Neural progenitor cell (in vitro differentiated cells): Measurements from ENCODE around the gene ENAH. TPM values are rescaled to one million over a fixed set of nuclear protein-coding genes. Genes with fewer than 3 reads are reported as not detected.

Source experiments
- DNase-seq: peaks from one replicate; pipeline ENCODE4 v3.0.0-alpha.2; 2016; ENCODE audit warnings: low spot score
- H2AFZ ChIP-seq: fragments of 200-600 bp; sonication (generic); replicated peaks from 2 replicates; pipeline ENCODE4 v1.6.1; 2016; ENCODE audit warnings: antibody characterized with exemption
- H3F3A ChIP-seq: fragments of 200-600 bp; sonication (generic); 2 replicates; pipeline ENCODE4 v1.6.1; 2016; ENCODE audit warnings: antibody characterized with exemption, low read depth
- H3K27ac ChIP-seq: fragments of 200-600 bp; sonication (generic); 2 replicates; pipeline ENCODE4 v1.5.1; 2016; ENCODE audit warnings: mild to moderate bottlenecking
- H3K27me3 ChIP-seq: fragments of 200-600 bp; sonication (generic); 2 replicates; pipeline ENCODE4 v1.6.1; 2016; ENCODE audit warnings: mild to moderate bottlenecking, moderate library complexity
- H3K36me3 ChIP-seq: fragments of 200-600 bp; sonication (generic); 2 replicates; pipeline ENCODE4 v1.5.1; 2016
- H3K4me1 ChIP-seq: fragments of 200-600 bp; sonication (generic); 2 replicates; pipeline ENCODE4 v1.6.1; 2016; ENCODE audit warnings: mixed run types
- H3K4me2 ChIP-seq: fragments of 200-600 bp; sonication (generic); 2 replicates; pipeline ENCODE4 v1.6.1; 2016
- H3K4me3 ChIP-seq: fragments of 200-600 bp; sonication (generic); 2 replicates; pipeline ENCODE4 v1.5.1; 2016
- H3K79me2 ChIP-seq: fragments of 200-600 bp; sonication (generic); 2 replicates; pipeline ENCODE4 v1.6.1; 2016; ENCODE audit warnings: low read depth
- H3K9ac ChIP-seq: fragments of 200-600 bp; sonication (generic); 2 replicates; pipeline ENCODE4 v1.6.1; 2016
- H3K9me3 ChIP-seq: fragments of 200-600 bp; sonication (generic); 2 replicates; pipeline ENCODE4 v1.5.1; 2016; ENCODE audit warnings: low read depth
- H4K20me1 ChIP-seq: fragments of 200-600 bp; sonication (generic); 2 replicates; pipeline ENCODE4 v1.6.1; 2016; ENCODE audit warnings: low read depth
- H3K27ac Mint-ChIP-seq: 3 replicates; pipeline ENCODE4 v1.8.0; 2021; ENCODE audit warnings: mixed read lengths
- H3K27me3 Mint-ChIP-seq: 2 replicates; pipeline ENCODE4 v1.8.0; 2022; ENCODE audit warnings: low read depth, mild to moderate bottlenecking, inconsistent platforms, moderate library complexity, mixed read lengths; ENCODE audit not compliant: insufficient read depth
- H3K36me3 Mint-ChIP-seq: 3 replicates; pipeline ENCODE4 v1.8.0; 2021; ENCODE audit warnings: mixed read lengths
- H3K4me1 Mint-ChIP-seq: 3 replicates; pipeline ENCODE4 v1.8.0; 2021; ENCODE audit warnings: mixed read lengths
- H3K4me3 Mint-ChIP-seq: 3 replicates; pipeline ENCODE4 v1.8.0; 2021; ENCODE audit warnings: mild to moderate bottlenecking, moderate library complexity, mixed read lengths
- H3K9me3 Mint-ChIP-seq: 3 replicates; pipeline ENCODE4 v1.8.0; 2020; ENCODE audit warnings: mixed read lengths
- EZH2 ChIP-seq: fragments of 200-600 bp; sonication (generic); IDR thresholded peaks from 2 replicates; pipeline ENCODE4 v1.6.1; 2017; ENCODE audit warnings: antibody characterized with exemption, mild to moderate bottlenecking, moderate library complexity
- EZH2phosphoT487 ChIP-seq: fragments of 200-600 bp; sonication (generic); IDR thresholded peaks from 2 replicates; pipeline ENCODE4 v1.6.1; 2017; ENCODE audit warnings: antibody characterized with exemption
- total RNA-seq: library from RNA; depleted of rRNA; stranded (reverse); fragments of >200 nt; gene quantifications from 2 replicates; pipeline ENCODE4 v1.2.3, GENCODE V29; 2015; ENCODE audit warnings: low replicate concordance
- TF ChIP-seq, protein P1 (sequence below): fragments of 200-600 bp; sonication (generic); IDR thresholded peaks from 2 replicates; pipeline ENCODE4 v1.5.1; 2017; ENCODE audit warnings: antibody characterized with exemption, mild to moderate bottlenecking

ENAH gene
- total RNA-seq, 1 donor from 2014 or later, result 346 TPM

DNA sequence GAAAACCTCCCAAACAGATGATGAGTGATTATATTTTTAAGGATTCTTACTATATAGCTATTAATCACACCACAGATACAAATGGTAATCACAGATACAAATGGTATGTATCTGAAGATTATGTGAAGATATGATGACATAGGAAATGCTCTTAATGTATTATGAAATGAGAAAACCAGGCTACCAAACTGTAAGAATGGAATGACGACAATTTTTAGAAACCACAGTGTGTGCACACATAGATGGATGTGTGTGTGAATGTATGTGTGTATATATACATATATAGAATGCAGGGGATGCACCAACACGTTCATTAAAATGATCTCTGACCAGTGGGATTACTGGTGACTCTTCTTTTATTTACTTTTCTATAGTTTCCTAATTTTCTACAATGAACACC lies 21.5 kb upstream of the ENAH start:
- no peak overlapping the region for H3K4me2 ChIP-seq
- H3K4me3 ChIP-seq, result no peak overlapping the region
- H3K27me3 ChIP-seq, result peaks cover 31% of the 10 kb centered on the region
- H3F3A ChIP-seq, result peaks cover 3% of the 10 kb centered on the region
- peaks cover 17% of the 10 kb centered on the region for H3K4me1 Mint-ChIP-seq
- no peaks in the 10 kb centered on the region for H3K9me3 Mint-ChIP-seq
- H3K27ac Mint-ChIP-seq, result no peak overlapping the region
- no peak overlapping the region for H3K9ac ChIP-seq
- H3K36me3 Mint-ChIP-seq, result no peaks in the 10 kb centered on the region
- H3K4me3 Mint-ChIP-seq, result peak overlapping the region; percentile 36
- peaks cover 13% of the 10 kb centered on the region for H3K4me1 ChIP-seq
- DNase-seq, result no peak
- peaks cover 13% of the 10 kb centered on the region for H3K27me3 Mint-ChIP-seq
- no peaks in the 10 kb centered on the region for H4K20me1 ChIP-seq
- H3K36me3 ChIP-seq, result no peaks in the 10 kb centered on the region
- TF ChIP-seq EZH2phosphoT487 (no peak), EZH2 (no peak)
- TF ChIP-seq, protein P1, sequence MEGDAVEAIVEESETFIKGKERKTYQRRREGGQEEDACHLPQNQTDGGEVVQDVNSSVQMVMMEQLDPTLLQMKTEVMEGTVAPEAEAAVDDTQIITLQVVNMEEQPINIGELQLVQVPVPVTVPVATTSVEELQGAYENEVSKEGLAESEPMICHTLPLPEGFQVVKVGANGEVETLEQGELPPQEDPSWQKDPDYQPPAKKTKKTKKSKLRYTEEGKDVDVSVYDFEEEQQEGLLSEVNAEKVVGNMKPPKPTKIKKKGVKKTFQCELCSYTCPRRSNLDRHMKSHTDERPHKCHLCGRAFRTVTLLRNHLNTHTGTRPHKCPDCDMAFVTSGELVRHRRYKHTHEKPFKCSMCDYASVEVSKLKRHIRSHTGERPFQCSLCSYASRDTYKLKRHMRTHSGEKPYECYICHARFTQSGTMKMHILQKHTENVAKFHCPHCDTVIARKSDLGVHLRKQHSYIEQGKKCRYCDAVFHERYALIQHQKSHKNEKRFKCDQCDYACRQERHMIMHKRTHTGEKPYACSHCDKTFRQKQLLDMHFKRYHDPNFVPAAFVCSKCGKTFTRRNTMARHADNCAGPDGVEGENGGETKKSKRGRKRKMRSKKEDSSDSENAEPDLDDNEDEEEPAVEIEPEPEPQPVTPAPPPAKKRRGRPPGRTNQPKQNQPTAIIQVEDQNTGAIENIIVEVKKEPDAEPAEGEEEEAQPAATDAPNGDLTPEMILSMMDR, result no peak
- H2AFZ ChIP-seq, result no peak overlapping the region
- H3K27ac ChIP-seq, result no peak overlapping the region
- no peaks in the 10 kb centered on the region for H3K9me3 ChIP-seq
- no peaks in the 10 kb centered on the region for H3K79me2 ChIP-seq

DNA sequence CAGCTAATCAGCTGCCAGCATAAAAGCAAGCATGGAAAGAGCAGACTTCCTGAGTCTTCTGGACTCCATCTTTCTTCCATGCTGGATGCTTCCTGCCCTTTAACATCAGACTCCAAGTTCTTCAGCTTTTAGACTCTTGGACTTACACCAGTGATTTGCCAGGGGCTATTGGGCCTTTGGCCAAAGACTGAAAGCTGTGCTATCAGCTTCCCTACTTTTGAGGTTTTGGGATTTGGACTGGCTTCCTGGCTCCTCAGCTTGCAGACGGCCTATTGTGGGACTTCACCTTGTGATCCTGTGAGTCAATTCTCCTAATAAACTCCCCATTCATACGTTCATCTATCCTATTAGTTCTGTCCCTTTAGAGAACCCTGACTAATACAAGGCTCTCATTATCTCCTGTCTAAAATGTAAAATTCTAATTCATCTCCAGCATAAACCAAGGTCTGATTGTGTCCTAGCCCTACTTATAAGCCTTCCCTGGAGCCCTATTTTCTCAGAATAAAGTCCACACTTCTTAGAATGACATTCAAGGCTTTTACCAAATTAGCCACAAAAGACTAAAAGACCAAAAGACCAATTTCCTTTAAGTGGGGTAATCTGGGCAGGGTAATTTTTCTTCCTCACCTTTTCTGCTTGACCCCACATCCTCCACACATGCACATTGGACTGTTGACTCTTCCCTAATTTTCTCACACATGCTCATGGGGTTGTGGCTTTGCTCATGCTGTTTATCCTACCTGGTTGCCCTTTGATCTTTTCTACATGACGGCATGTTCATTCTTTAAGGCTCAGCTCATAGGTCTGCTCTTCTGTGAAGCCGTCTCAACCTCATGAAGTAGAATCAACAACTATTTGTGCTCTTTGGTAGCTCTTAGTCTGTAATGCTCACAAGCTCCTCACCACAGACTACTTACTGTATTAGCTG lies 18.1 kb upstream of the ENAH start:
- H3F3A ChIP-seq, result no peaks in the 10 kb centered on the region
- H3K4me3 ChIP-seq, result no peak overlapping the region
- H3K4me3 Mint-ChIP-seq, result no peak overlapping the region
- no peak overlapping the region for H3K9ac ChIP-seq
- H3K4me1 Mint-ChIP-seq, result peaks cover 9% of the 10 kb centered on the region
- H3K4me2 ChIP-seq, result no peak overlapping the region
- H3K79me2 ChIP-seq, result no peaks in the 10 kb centered on the region
- H3K36me3 Mint-ChIP-seq, result no peaks in the 10 kb centered on the region
- no peaks in the 10 kb centered on the region for H3K4me1 ChIP-seq
- peaks cover 5% of the 10 kb centered on the region for H3K27me3 Mint-ChIP-seq
- H3K9me3 Mint-ChIP-seq, result no peaks in the 10 kb centered on the region
- no peak overlapping the region for H2AFZ ChIP-seq
- peak overlapping the region; percentile 70 for H3K27ac Mint-ChIP-seq
- no peak overlapping the region for H3K27ac ChIP-seq
- no peaks in the 10 kb centered on the region for H4K20me1 ChIP-seq
- no peaks in the 10 kb centered on the region for H3K9me3 ChIP-seq
- H3K27me3 ChIP-seq, result peaks cover 3% of the 10 kb centered on the region
- H3K36me3 ChIP-seq, result no peaks in the 10 kb centered on the region
- TF ChIP-seq EZH2phosphoT487 (no peak), EZH2 (no peak)
- TF ChIP-seq, protein P1, result no peak
- DNase-seq, result no peak

DNA sequence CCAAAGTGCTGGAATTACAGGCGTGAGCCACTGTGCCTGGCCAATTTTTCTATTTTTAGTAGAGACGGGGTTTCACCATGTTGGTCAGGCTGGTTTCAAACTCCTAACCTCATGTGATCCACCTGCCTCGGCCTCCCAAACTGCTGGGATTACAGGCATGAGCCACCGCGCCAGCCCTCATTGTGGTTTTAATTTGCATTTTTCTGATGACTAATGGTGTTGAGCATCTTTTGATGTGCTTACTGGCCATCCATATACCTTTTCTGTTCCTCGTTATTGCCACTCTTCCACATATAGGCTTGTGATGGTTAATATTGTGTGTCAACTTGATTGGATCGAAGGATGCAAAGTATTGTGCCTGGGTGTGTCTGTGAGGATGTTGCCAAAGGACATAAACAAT lies 17.4 kb upstream of the ENAH start:
- H2AFZ ChIP-seq, result no peak overlapping the region
- no peaks in the 10 kb centered on the region for H3K9me3 ChIP-seq
- Mint-ChIP-seq H3K27me3 (no peaks in the 10 kb centered on the region), H3K9me3 (no peaks in the 10 kb centered on the region), H3K4me3 (no peak overlapping the region), H3K27ac (peak overlapping the region; percentile 70), H3K4me1 (peaks cover 10% of the 10 kb centered on the region), H3K36me3 (no peaks in the 10 kb centered on the region)
- no peaks in the 10 kb centered on the region for H3K36me3 ChIP-seq
- H3K79me2 ChIP-seq, result no peaks in the 10 kb centered on the region
- H3K4me3 ChIP-seq, result no peak overlapping the region
- TF ChIP-seq, protein P1, result no peak
- TF ChIP-seq EZH2 (no peak), EZH2phosphoT487 (no peak)
- no peak overlapping the region for H3K27ac ChIP-seq
- H3K9ac ChIP-seq, result no peak overlapping the region
- no peak overlapping the region for H3K4me2 ChIP-seq
- no peak for DNase-seq
- no peaks in the 10 kb centered on the region for H3K27me3 ChIP-seq
- H3F3A ChIP-seq, result no peaks in the 10 kb centered on the region
- H4K20me1 ChIP-seq, result no peaks in the 10 kb centered on the region
- no peaks in the 10 kb centered on the region for H3K4me1 ChIP-seq
